Small intestine (tissue), 7 donors: ENCODE measurements around the gene ANKRD29. TPM values are rescaled to one million over a fixed set of nuclear protein-coding genes. Genes with fewer than 3 reads are reported as not detected.
"Not testable (repeated sequence)": the region's sequence is repeated elsewhere in the genome, so short reads cannot be mapped to it uniquely, and the experiment has no call there.

Experiments used
- DNase-seq, 2 donors: peaks; one replicate each; pipeline versions ENCODE4 v3.0.0 to v3.0.0-alpha.2; 2013
- FAIRE-seq: peaks from 2 replicates; lab custom pipeline; 2012; peaks lifted over from hg19 to GRCh38; lab: Jason Lieb, UNC
- H3K27ac ChIP-seq, 3 donors: one replicate each; pipeline ENCODE4 v1.5.1; 2013; ENCODE audit warnings: low read length in 2 of 3, mild to moderate bottlenecking in 2 of 3, control low read depth in 1 of 3, inconsistent platforms in 1 of 3, low read depth in 1 of 3, moderate library complexity in 1 of 3
- H3K27me3 ChIP-seq, 3 donors: one replicate each; pipeline ENCODE4 v1.6.1; 2013; ENCODE audit warnings: low read length in 3 of 3, inconsistent platforms in 1 of 3; ENCODE audit not compliant: control insufficient read depth in 3 of 3, insufficient read depth in 3 of 3
- H3K36me3 ChIP-seq, 3 donors: one replicate each; pipeline ENCODE4 v1.6.1; 2013; ENCODE audit warnings: low read length in 3 of 3, inconsistent platforms in 1 of 3, low read depth in 1 of 3, mild to moderate bottlenecking in 1 of 3, moderate library complexity in 1 of 3; ENCODE audit not compliant: control insufficient read depth in 3 of 3, insufficient read depth in 2 of 3
- H3K4me1 ChIP-seq, 3 donors: one replicate each; pipeline ENCODE4 v1.6.1; 2013; ENCODE audit warnings: low read length in 2 of 3, inconsistent platforms in 1 of 3, low read depth in 1 of 3, mild to moderate bottlenecking in 1 of 3, moderate library complexity in 1 of 3; ENCODE audit not compliant: control insufficient read depth in 3 of 3, insufficient read depth in 2 of 3
- H3K4me3 ChIP-seq, 3 donors: one replicate each; pipeline ENCODE4 v1.5.1; 2013; ENCODE audit warnings: low read length in 3 of 3, control low read depth in 1 of 3, inconsistent platforms in 1 of 3, low read depth in 1 of 3, mild to moderate bottlenecking in 1 of 3, moderate library complexity in 1 of 3
- H3K9me3 ChIP-seq, 2 donors: one replicate each; pipeline ENCODE4 v1.6.1; 2013; ENCODE audit warnings: low read depth in 1 of 2, low read length in 1 of 2; ENCODE audit not compliant: control insufficient read depth in 2 of 2, insufficient read depth in 1 of 2
- WGBS, 3 donors: extraction: QIAGEN DNeasy Blood & Tissue Kit; methylation state at CpG; one replicate each; pipeline ENCODE4 v1.1.7; 2013; 5-methylcytosine and 5-hydroxymethylcytosine counted together
- polyA plus RNA-seq, 4 donors: library from polyadenylated mRNA; stranded (reverse) in 3 of 4; unstranded in 1 of 4; fragments of 200-250 nt in 3 of 4; fragments of 120-200 nt in 1 of 4; gene quantifications; one replicate each; pipeline versions ENCODE4 v1.2.1 to v1.2.3, GENCODE V29; 2013
- donor health status: healthy with polysubstance abuse.
- donor health status: control.
- donor health status: control.
- donor health status: Bipolar disorder and iron deficiency.
- donor health status: healthy.

ANKRD29 gene
- polyA plus RNA-seq, 4 donors = 1.8 to 5.1 (median 3.2) TPM

GRCh38 chr18:23613091-23613475 is 49.6 kb downstream of the ANKRD29 start:
- H3K9me3 ChIP-seq, H3K27me3 ChIP-seq, H3K27ac ChIP-seq, FAIRE-seq, H3K36me3 ChIP-seq, H3K4me3 ChIP-seq, DNase-seq: not testable (repeated sequence)
- 92 to 96% (median 95%) methylated on average over 7 of the region's 7 CpGs for WGBS, 3 donors
- peaks cover 2 to 39% (median 5%) of the 10 kb centered on the region in 3 donors for H3K4me1 ChIP-seq

DNA sequence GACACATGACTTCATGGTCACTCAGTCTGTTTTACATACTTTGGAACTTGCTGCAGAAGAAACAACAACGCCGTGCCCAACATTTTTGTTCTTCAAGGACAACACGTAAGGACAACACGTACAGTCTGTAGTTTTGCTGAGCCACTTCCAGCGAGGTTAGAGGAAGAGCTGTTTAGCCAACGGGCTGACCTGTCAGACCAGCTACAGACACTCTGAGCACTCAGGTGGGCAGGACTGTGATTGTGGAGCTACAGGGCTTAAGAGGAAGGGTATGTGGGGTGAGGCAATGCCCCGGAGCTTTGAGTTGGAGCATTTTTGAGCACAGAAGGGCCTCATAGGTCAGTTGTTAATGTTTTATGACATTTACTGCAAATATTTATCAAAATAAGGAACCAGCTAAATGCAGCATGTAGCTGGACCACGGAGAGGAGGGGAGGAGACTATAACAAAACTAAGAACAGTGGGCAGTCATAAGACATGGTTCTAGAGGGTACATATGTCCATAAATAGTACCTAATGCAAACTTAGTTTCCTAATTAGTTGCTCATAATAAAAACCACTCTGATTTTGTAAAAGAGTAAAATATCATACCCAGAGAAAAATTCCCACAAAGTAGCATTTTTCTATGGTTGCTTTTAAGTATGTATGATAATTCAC is 50.1 kb downstream of the ANKRD29 start:
- 69 to 71% (median 69%) methylated on average over 8 of the region's 8 CpGs for WGBS, 3 donors
- H3K9me3 ChIP-seq = no peaks in the 10 kb centered on the region
- peaks cover 2 to 40% (median 6%) of the 10 kb centered on the region in 3 donors for H3K4me1 ChIP-seq
- no peaks in the 10 kb centered on the region for H3K36me3 ChIP-seq
- no peak for FAIRE-seq
- no peak overlapping the region for H3K4me3 ChIP-seq
- peak overlapping the region in 1 of 3 donors; percentile 12 for H3K27ac ChIP-seq
- DNase-seq = no peak
- H3K27me3 ChIP-seq = no peaks in the 10 kb centered on the region

- no peaks in the 10 kb centered on the region for H3K9me3 ChIP-seq
- FAIRE-seq (no peak), DNase-seq (peak; percentile 68 to 77)
- H3K27me3 ChIP-seq = peaks cover 0 to 2% (median 0%) of the 10 kb centered on the region in 3 donors
- peak overlapping the region in 1 of 3 donors; percentile 5 for H3K27ac ChIP-seq
- peaks cover 2 to 34% (median 6%) of the 10 kb centered on the region in 3 donors for H3K4me1 ChIP-seq
- peak overlapping the region in 1 of 3 donors; percentile 3 for H3K4me3 ChIP-seq
- WGBS, 3 donors = 15 to 68% (median 37%) methylated on average over 5 of the region's 5 CpGs
- H3K36me3 ChIP-seq = no peaks in the 10 kb centered on the region
Measured at GRCh38 chr18:23609390-23610023, 53.2 kb downstream of the ANKRD29 start.

DNA sequence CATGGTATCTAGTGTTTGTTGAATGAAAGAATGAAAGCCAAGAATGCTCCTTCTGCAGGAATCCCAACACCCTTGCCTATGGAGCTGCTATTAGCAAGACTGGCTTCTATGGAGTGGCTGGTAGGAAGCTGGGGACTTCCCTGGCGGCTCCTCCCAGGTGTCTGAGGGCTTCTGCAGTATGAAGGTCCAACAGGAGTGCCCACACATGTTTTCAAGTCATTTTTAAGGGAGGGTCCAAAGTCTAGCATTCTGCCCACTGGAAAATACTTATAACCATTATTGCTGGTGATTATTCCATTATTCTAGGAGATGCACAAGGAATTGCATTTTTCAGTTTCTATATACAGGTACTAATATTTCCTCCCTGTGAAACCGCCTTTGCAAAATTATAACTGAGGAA is 54.5 kb downstream of the ANKRD29 start:
- Histone ChIP-seq H3K36me3 (no peaks in the 10 kb centered on the region), H3K27me3 (peaks cover 0 to 2% (median 0%) of the 10 kb centered on the region in 3 donors), H3K9me3 (no peaks in the 10 kb centered on the region), H3K27ac (no peak overlapping the region), H3K4me1 (peaks cover 2 to 34% (median 6%) of the 10 kb centered on the region in 3 donors), H3K4me3 (no peak overlapping the region)
- FAIRE-seq (no peak), DNase-seq (peak; percentile 40 to 54)
- WGBS, 3 donors = 63 to 75% (median 70%) methylated on average over 2 of the region's 2 CpGs

DNA sequence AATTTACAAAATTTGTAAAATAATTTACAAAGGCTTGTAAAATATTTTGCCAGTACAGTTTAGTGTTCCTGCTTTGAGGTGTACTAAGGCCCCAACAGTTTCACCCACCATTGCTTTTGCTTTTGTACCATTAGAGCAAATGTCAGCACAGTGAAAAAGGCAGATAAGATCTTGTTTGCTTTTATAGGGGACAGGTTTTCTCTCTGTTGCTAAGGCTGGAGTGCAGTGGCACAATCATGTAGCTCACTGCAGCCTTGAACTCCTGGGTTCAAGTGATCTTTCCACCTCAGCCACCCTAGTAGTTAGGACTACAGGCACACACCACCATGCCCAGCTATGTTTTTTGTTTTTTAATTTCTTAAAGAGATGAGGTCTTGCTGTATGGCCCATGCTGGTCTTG is 56.8 kb downstream of the ANKRD29 start:
- no peak for FAIRE-seq
- Histone ChIP-seq H3K27ac (no peak overlapping the region), H3K4me3 (no peak overlapping the region), H3K27me3 (peaks cover 0 to 2% (median 0%) of the 10 kb centered on the region in 3 donors), H3K9me3 (no peaks in the 10 kb centered on the region), H3K4me1 (peaks cover 1 to 20% (median 2%) of the 10 kb centered on the region in 3 donors), H3K36me3 (no peaks in the 10 kb centered on the region)
- no peak for DNase-seq

GRCh38 chr18:23599809-23600208 is 62.9 kb downstream of the ANKRD29 start:
- FAIRE-seq = no peak

DNA sequence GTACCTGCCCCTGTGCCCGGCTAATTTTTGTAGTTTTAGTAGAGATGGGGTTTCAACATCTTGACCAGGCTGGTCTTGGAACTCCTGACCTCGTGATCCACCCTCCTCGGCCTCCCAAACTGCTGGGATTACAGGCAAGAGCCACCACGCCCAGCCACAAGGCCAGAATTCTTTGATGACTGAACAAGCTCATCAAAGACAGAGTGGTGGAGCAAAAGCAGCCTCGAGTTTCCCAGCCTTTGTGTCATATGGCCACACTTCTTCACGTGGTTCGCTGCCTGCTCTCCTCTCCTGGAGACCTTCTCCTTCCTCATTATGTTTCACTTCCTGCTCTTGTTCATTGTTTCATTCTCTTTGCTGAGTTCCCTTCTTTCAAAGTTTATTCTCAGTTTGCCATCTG is 66.5 kb downstream of the ANKRD29 start:
- WGBS, 3 donors = 70 to 79% (median 77%) methylated on average over 7 of the region's 7 CpGs
- Histone ChIP-seq H3K4me1 (no peaks in the 10 kb centered on the region), H3K9me3 (no peaks in the 10 kb centered on the region), H3K4me3 (no peak overlapping the region), H3K27ac (no peak overlapping the region), H3K27me3 (no peaks in the 10 kb centered on the region), H3K36me3 (no peaks in the 10 kb centered on the region)
- DNase-seq (no peak), FAIRE-seq (no peak)

More at GRCh38 chr18:23599809-23600208, 62.9 kb downstream of the ANKRD29 start:
- H3K36me3 ChIP-seq = no peaks in the 10 kb centered on the region
- no peak overlapping the region for H3K4me3 ChIP-seq
- no peak for DNase-seq
- H3K27me3 ChIP-seq = no peaks in the 10 kb centered on the region
- no peaks in the 10 kb centered on the region for H3K4me1 ChIP-seq
- H3K9me3 ChIP-seq = no peaks in the 10 kb centered on the region
- no peak overlapping the region for H3K27ac ChIP-seq
- 82 to 94% (median 86%) methylated on average over 1 of the region's 1 CpG for WGBS, 3 donors

DNA sequence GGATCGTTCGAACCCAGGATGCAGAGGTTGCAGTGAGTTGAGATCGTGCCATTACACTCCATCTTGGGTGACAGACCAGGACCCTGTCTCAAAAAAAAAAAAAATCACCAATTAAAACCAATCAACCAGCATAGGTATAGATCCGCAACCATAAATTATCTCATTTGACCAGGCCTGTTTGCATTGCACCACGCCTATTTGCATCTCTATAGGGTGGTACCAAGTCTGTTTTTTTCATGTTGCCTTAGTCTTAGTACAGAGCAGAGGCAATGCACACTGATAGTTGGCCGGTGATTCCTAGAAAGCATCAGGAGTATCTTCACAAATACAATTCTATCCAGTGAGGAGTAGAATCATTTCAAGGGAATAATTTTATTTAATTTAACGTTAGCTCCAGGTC is 67.1 kb downstream of the ANKRD29 start:
- Histone ChIP-seq H3K4me1 (no peaks in the 10 kb centered on the region), H3K9me3 (no peaks in the 10 kb centered on the region), H3K27ac (no peak overlapping the region), H3K36me3 (no peaks in the 10 kb centered on the region), H3K27me3 (no peaks in the 10 kb centered on the region), H3K4me3 (no peak overlapping the region)
- 88 to 95% (median 93%) methylated on average over 7 of the region's 7 CpGs for WGBS, 3 donors
- DNase-seq (no peak), FAIRE-seq (no peak)
